Stimulated activated CD4-positive, alpha-beta T cell treated with anti-CD3 and anti-CD28 coated beads, Interleukin-15, amount 100 ng/mL, for 1 hour (primary cell): ENCODE results near the gene MICU2.

Experiments
- DNase-seq, 2 donors: peaks; one replicate each; pipeline ENCODE4 v3.0.0-alpha.2; 2020; ENCODE audit warnings: low read depth in 1 of 2, low spot score in 1 of 2

The MICU2 gene

DNA sequence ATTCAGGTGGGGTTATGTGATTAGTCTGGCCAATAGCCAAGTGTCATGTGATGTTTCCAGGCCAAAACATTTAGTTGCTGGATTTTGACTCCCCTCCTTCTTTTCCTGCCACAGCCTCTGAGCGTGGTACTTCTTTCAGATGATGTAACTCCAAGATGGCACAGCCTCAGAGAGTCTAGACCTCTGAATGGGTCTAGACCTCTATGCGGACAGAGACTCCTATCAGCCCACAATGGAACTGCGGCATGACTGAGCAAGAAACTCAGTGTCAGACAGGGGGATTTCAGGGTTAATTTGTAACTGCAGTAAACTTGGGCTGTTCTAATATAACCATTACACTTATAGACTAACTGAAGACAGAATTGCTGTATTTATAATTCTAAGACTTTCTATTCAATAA is 102.3 kb downstream of the MICU2 start:
- no peak for DNase-seq

DNA sequence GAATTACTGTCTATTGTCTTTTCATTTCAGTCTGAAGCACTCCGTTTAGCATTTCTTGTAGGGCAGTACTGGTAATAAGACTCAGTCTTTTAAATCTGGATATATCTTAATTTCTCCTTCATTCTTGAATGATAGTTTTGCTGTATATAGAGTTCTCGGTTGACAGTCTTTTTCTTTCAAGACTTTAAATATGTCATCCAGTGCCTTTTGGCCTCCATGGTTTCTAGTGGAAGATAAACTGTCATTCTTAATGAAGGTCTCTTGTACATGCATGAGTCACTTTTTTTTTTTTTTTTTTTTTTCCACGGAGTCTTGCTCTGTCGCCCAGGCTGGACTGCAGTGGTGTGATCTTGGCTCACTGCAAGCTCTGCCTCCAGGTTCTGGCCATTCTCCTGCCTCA is 117.6 kb downstream of the MICU2 start:
- no peak for DNase-seq

DNA sequence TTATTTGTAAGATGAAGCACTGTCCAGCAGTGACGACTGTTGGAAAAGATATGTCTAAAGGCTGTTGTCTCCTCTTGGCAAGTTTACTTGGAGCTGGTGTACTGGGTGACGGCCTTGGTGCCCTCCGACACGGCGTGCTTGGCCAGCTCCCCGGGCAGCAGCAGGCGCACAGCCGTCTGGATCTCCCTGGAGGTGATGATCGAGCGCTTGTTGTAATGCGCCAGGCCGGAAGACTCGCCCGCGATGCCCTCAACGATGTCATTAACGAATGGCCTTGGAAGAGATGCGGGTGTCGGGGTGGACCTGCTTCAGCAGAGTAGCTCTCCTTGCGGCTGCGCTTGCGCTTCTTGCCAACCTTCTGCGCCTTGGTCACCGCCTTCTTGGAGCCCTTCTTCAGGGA is 120.2 kb downstream of the MICU2 start:
- no peak for DNase-seq

DNA sequence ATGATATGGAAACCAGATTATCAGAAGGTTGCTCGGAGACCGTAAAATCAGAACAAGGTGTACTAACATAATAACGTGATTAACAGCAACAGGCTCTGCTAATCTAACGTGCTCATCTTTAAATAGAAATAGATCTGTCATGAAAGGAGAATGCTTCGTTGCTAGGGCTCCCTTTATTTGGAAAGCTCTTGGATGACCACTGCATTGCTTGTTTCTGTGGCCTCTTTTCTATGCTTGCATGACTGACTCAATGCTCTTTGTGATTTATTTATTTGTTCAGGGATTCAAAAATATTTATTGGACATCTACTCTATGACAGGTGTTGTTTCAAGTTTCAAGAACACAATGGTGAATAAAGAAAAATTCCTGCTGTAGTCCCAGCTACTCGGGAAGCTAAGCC is 122.6 kb downstream of the MICU2 start:
- DNase-seq: no peak

DNA sequence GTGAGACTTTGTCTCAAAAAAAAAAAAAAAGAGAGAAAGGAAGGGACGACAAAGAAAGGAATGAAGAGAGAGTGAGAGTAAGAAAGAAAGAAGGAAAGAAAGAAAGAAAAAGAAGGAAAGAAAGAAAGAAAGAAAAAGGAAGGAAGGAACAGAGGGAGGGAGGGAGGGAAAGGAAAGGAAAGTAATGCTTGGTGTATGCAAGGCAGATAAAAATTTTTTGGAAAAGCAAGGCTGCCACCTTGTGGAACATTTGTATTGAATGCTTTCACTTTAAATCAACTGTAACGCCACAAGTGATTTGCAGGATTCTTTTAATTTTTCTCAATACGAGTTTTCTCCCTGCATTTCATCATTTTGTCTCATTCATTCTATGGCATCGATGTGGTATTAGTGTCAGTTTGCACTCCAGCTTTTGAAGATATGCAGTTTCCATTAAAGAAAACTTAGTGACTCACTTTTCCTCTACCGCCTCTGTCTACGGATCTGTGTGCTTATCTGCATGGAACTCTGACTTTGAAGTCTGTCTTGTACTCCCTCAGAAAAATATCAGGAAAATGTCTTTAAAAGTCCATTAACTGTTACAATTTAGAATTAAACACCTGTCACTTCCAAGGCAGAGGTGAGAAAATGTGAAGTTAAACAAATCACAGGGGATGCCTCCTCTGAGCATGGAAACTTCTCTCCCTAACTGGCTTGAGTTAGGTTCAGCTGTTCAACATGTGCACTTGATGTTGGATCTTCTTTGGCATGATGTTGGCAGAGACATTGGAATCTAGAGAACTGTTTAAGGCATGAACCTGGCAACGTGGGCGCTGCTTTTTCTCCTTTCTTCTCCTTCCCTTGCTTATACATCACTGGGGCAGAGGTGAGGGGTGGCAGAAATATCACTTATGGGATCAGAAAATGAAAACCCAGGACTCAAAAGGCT is 124.8 kb downstream of the MICU2 start:
- no peak for DNase-seq

DNA sequence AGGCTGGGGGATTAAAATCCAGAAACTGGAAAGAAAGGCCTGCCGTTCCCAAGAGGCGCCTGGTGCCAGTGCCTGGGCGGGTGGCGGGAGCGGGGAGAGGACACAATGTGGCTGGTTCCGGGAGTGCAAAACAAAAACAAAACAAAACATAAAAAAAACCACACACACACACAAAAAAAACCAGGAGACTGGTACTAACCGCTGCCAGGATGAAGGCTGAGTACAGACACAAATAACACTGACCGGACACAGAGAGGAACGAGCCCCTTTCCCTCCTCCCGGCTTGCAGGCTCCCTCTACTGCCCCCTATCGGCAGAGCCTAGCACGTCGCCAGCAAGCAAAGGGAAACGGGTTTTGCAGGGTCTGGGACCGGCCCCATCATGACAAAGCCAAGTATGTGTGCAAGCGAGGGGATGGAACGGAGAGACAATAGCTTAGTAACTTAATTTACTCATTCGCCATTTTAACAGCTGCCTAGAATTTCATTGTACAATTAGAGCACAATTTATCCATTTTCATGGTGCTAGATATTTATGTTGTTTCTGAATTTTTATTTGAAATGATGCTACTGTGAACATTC is 127.0 kb downstream of the MICU2 start:
- peak; percentile 51 to 61 for DNase-seq

DNA sequence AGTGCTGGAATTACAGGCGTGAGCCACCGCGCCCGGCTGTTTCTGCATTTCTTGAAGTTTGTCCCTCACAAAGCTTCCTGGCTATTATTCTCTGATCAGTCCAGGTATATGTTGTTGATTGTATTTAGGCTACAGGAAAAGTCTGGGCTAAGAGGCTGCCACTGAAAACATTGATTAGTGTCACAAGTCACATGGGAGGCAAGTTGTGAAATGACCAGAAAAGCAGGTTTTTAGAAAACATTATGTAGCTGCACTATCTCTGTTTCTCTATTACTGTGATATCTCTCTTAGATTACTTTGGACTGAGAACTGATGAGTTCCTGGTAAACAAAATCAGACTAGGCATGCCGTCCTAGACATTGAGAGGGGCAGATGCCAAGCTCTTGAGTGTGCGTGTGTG is 128.9 kb downstream of the MICU2 start:
- DNase-seq: no peak

DNA sequence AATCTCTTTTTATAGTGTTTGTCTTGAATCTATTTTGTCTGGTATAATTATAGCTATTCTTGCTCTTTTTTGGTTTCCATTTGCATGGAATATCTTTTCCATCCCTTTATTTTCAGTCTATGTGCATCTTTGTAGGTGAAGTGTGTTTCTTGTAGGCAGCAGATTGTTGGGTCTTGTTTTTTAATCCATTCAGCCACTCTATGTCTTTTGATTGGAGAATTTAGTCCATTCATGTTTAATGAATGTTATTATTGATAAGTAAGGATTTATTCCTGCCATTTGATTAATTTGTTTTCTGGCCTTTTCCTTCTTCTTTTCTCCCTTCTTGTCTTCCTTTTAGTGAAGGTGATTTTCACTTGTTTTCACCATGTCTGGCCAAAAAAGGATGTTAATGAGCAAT is 133.2 kb downstream of the MICU2 start:
- no peak for DNase-seq

DNA sequence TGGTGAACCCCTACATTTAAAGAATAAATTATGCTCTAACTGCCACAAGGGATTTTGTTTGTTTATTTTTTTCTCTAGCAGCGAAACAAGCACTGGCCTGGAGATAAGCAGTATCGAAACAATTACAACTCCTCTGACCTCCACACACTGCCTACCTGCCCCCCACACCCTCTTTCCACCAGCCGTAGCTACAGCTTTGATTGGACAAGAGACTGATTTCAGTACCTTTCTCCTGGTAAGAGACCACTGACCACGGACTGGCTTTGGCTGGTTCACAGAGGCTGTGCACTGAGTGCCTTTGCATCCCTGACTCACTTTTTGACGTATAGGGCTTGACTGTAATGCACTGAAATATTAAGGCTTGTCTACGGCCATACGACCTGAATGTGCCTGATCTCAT is 137.4 kb downstream of the MICU2 start:
- DNase-seq: no peak

DNA sequence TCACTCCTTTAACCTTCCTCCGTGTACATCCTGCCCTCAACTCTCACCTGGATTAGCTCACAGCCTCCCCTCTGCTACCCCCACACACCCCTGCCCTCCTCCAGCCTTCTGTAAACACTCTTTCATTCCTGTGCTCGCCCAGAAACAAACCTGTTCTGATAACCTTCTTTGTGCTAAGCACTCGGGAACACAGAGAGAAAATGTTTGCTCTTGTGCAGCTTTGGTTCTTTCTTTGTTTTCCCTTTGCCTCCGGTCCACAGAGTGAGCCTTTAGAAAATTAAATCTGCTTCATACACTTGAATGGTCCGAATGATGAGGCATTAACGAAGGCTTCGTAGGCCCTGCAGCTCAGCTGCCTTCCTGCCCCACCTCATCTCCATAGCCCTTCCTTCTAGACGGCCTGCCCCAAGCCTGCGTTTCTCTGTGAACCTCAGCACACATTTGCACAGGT is 138.2 kb downstream of the MICU2 start:
- DNase-seq: no peak

DNA sequence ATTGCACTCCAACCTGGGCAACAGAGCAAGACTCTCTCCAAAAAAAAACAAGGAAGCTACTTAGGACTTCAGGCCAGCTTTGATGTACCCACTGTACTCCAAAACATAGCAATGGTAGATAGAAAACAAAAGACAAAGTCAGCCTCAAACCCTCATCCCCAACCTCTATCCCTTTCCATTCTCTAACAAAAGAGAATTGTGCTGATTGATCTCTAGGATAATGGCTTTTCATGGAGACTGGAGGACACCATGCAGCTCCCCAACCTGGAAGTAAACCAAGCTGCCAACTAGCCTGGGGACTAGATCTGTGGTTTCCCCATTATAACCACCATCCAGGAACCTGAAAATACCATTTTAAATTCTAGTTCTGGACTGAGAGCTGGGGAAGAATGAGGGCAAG is 140.5 kb downstream of the MICU2 start:
- no peak for DNase-seq

DNA sequence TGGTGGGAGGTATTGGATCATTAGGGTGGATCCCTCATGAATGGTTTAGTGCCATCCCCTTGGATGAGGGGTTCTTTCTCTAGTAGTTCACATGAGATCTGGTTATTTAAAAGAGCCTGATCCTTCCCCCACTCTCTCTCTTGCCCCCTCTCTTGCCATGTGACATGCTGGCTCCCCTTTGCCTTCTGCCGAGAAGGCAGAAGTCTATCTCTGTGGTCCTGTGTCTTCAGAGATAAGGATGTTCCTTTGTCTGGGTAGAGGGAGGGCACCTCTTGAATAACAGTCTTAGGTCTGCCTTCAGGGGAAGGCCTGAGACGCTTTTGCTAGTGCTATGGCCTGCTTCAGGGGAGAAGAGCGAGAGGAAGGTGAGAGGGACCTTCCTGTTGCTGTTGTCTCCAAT is 142.8 kb downstream of the MICU2 start:
- no peak for DNase-seq

DNA sequence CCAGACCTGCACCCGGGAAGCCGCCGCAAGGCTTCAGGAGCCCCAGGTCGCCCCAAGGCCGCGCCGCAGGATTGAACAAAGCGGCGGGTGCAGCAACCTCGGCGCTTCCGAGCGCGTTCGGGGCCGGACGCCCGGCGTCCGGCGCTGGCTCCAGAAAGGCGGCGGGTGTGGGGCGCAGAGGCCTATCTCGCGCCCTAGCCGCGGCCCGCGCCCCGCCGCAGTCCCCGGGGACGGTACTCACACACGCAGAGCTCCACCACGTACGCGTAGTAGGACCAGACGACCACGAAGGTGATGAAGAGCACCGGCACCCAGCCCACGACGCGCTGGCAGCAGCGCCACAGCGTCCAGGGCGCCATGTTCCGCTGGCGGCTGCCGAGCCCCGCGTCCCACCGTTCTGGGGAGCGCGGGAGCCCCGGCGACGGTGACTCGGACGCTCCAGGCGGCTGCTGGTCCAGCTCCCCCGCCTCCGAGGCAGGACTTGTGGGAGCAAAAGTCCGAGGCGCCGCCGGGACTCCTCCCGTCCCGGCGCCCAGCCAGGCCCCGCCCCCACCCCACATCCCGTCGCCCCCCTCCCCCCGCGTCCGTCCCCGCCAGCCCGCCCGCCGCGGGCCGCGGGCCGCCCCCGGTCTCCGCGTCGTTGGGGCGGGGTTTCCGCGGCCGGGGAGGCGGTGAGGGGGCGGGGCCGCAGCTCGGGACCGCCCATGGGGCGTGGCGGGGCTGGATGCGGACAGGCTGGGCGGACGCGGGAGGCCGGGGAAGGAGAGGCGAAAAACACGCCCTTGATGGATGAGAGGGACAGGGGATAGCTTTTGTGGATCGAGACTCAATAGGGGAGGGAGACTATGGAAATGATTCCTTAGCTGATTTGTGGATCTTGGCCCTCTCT is 144.9 kb downstream of the MICU2 start, which contains the start of gene ZDHHC20:
TSS of gene ZDHHC20 (minus strand) at position 491 of the 889 bp plus-strand sequence. CDS start at position 359, 132 bp downstream.
- peak; percentile 88 to 93 for DNase-seq

DNA sequence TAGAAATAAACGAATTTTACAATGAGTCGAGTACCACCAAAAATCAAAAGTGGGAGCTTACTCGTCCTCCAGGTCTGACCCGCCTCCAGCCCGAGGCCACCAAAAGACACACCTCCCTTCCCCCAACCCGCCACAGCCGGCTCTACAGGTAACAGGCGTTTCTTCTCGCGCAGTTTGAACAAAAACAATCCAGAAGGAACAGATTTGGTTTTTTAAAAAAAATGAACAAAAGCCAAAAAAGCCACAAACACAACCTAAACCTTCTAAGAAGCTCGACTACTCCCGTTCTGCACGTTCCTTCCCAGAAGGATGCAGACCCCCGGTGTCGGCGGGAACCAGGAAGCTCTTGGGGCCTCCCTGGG is 145.5 kb downstream of the MICU2 start:
- peak in 1 of 2 donors; percentile 16 for DNase-seq

DNA sequence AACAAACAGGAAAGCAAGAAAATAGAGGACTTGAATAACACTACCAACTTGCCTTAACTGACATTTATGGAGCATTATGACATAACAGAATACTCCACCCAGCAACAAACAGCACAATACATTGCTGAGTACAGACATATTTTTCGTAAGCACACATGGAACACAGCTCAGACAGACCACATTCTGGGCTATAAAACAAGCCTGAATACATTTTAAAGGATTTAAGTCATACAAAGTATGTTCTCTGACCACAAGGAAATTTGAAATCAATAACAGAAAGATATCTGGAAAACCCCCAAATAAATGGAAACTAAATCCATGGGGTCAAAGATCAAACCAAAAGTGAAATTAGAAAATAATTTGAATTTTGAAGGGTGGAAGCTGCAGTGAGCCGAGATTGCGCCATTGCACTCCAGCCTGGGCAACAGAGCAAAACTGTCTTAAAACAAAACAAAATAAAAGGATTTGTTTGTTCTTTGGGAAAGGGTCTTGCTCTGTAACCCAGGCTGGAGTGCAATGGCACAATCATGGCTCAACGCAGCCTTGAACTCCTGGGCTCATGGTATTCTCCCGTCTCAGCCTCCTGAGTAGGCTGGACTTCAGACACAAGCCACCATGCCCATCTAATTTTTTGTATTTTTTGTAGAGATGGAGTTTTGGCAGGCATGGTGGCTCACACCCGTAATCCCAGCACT is 150.4 kb downstream of the MICU2 start:
- DNase-seq: no peak

DNA sequence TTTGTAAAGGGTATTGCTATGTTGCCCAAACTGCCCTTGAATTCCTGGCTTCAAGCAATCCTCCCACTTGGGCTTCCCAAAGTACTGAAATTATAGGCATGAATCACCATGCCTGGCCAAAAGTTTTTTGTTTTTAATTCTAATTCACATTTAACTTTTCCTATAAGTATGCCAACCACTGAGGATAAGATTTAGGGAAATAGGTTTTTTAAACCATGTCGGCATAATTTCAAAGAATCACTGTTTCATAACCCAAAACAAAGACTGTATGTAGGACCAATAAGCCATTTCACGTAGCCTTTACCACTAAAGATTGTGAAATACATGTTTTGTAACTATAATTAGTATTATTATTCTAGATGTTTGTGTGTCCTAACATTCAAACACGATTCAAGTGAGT is 153.0 kb downstream of the MICU2 start:
- no peak for DNase-seq

DNA sequence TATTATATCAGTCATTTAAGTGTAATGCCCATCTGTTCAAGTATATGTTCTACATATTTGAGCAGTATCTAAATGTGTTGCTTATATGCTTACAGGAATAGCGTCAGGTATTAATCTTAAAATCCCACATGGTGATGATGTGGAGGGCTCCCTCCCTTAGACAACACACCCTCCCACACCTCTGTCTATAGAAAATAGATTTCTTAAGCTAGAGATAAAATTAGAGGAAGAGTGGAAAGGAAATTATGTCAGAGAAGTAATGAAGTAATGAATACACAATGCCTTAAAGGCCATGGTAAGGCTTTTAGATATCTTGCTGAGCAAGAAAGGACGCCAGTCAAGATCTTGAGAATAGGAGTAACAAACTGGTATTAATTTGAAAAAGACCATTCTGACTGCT is 157.3 kb downstream of the MICU2 start:
- no peak for DNase-seq

DNA sequence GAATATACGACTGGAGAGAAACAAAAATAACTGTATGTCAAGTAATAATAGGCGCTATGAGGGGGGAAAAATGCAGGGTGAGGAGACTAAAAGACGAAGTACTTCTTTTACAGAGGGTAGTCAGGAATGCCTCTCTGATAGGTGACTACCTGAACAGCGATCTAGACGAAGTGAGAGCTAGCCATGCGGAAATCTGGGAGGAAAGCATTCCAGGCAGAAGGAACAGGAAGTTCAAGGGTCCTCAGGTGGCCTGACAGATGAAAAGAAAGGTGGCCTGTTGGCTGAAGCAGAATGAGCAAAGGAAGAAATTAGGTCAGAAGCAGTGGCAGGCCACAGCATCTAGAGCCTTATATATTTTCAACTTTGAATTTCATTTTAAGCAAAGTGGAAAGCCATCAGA is 158.2 kb downstream of the MICU2 start:
- no peak for DNase-seq

DNA sequence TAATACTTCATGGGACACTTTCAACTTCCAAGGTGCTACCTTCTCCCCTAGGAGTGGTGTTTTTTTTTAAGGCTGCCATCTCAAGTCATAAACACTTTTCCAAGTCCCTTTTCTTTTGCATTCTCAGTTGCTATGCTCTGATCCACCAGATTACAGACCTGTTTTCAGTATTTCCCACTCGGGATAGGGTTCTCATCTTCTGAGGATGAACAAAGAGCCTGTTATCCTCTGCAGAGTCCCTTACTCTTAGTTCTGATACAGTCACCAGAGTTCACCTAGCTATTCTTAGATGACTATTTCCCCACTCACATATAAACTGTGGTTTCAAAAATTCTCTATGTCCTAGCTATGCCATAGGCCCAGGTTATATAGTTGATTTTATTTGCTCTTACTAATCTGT is 160.8 kb downstream of the MICU2 start:
- no peak for DNase-seq
